HG03521 (cell line): ENCODE data around the gene ARHGEF38.
A peak's percentile ranks its signal among the peaks of the same experiment; 100 is the strongest.
"Not testable (repeated sequence)": the region's sequence is repeated elsewhere in the genome, so short reads cannot be mapped to it uniquely, and the experiment has no call there.

Source experiments
- ATAC-seq: cut with Tn5 transposase; IDR thresholded peaks from one replicate; pipeline ENCODE4 v1.9.1; 2021; ENCODE audit warnings: mild to moderate bottlenecking, moderate library complexity; ENCODE audit not compliant: unreplicated experiment

The ARHGEF38 gene

GRCh38 chr4:105710012-105710600 lies 157.7 kb downstream of the ARHGEF38 start:
- no peak for ATAC-seq

- no peak for ATAC-seq
These were observed 158.3 kb downstream of the ARHGEF38 start for GRCh38 chr4:105710678-105711077.

GRCh38 chr4:105712766-105713165 lies 160.3 kb downstream of the ARHGEF38 start:
- ATAC-seq: no peak

- ATAC-seq: peak; percentile 57
These were observed 161.7 kb downstream of the ARHGEF38 start for GRCh38 chr4:105714071-105714521.

GRCh38 chr4:105714932-105715331 lies 162.5 kb downstream of the ARHGEF38 start:
- no peak for ATAC-seq

GRCh38 chr4:105715692-105716278 lies 163.4 kb downstream of the ARHGEF38 start:
- no peak for ATAC-seq

GRCh38 chr4:105719204-105719603 lies 166.8 kb downstream of the ARHGEF38 start:
- ATAC-seq: no peak

- no peak for ATAC-seq
These were observed 173.2 kb downstream of the ARHGEF38 start for GRCh38 chr4:105725623-105726022.

- not testable (repeated sequence) for ATAC-seq
These were observed 177.5 kb downstream of the ARHGEF38 start for GRCh38 chr4:105729895-105730294.
